ENCODE data around the gene SLC12A7.

- TF ChIP-seq NFYB (IDR thresholded peaks at IDR 0.05; ENCODE audit: extremely low read depth, insufficient read length), result no peak
- no peak for TF ChIP-seq TEAD4 (IDR thresholded peaks at IDR 0.05; ENCODE audit: low read length)
- no peak for TF ChIP-seq TEAD4 (CRISPR knock-in tag; IDR thresholded peaks at IDR 0.05; ENCODE audit: borderline replicate concordance)
- TF ChIP-seq KDM4B (IDR thresholded peaks at IDR 0.05; ENCODE audit: borderline replicate concordance in 2 of 2, low read depth in 1 of 2), result no peak
- no peak for TF ChIP-seq CTCF (IDR thresholded peaks at IDR 0.05 in 2 of 3, conservative IDR thresholded peaks at IDR 0.05 in 1 of 3; ENCODE audit: insufficient read depth in 2 of 3, low read depth in 1 of 3, low read length in 3 of 3)
- TF ChIP-seq ZBTB7A (IDR thresholded peaks at IDR 0.05; ENCODE audit: borderline replicate concordance, control insufficient read depth, low read depth, low read length), result no peak
Measured at GRCh38 chr5:1016476-1016875, 95.4 kb downstream of the SLC12A7 start.

All from K562 (cell line).